HCT116 (cell line): ENCODE results near the gene RLN3. TPM values are rescaled to one million over a fixed set of nuclear protein-coding genes. Genes with fewer than 3 reads are reported as not detected.

Experiments used
- ATAC-seq: fragments of 200-7000 bp; cut with Tn5 transposase; 2 replicates; pipeline ENCODE4 v1.9.1; 2020; ENCODE audit warnings: mild to moderate bottlenecking, moderate library complexity
- BruUV-seq: library from RNA; stranded (reverse); fragments of 400-500 nt; replicated peaks from 2 replicates; lab custom pipeline; 2021; lab: Mats Ljungman, UMichigan
- CTCF ChIA-PET: fragments of 300-600 bp; sonication (Branson Sonifier 250); formaldehyde crosslinking; loops from one replicate; lab custom pipeline; 2021; ENCODE audit warnings: antibody characterized with exemption; lab: Charles Lee
- POLR2A ChIA-PET: fragments of 300-600, 350-600 bp; sonication (Branson Sonifier 250); formaldehyde crosslinking; loops from one replicate; lab custom pipeline; 2021; ENCODE audit warnings: antibody characterized with exemption; lab: Charles Lee
- RAD21 ChIA-PET, 2 experiments: fragments of 300-600 bp; sonication (Branson Sonifier 250); formaldehyde crosslinking; loops; one replicate each; lab custom pipeline; 2023; ENCODE audit warnings: low total read pairs in 2 of 2; ENCODE audit not compliant: uncharacterized antibody in 2 of 2, unreplicated experiment in 2 of 2, low non-redundant PET in 1 of 2; lab: Charles Lee
- DNase-seq: peaks from one replicate; pipeline ENCODE4 v3.0.0-alpha.2; 2010; ENCODE audit warnings: low read depth, low spot score
- H2AFZ ChIP-seq: fragments of 200-600 bp; shearing (Covaris generic), sonication (generic); 2 replicates; pipeline ENCODE4 v1.6.1; 2017; ENCODE audit warnings: low read depth, mixed run types, mixed read lengths, antibody characterized with exemption, low read length; ENCODE audit not compliant: poor library complexity, severe bottlenecking
- H3K27ac ChIP-seq: 2 replicates; pipeline ENCODE4 v1.5.1; 2012; ENCODE audit warnings: low read depth, low read length
- H3K27me3 ChIP-seq: fragments of 200-600 bp; sonication (generic); 2 replicates; pipeline ENCODE4 v1.6.1; 2016; ENCODE audit warnings: mixed run types, low read length, mixed read lengths; ENCODE audit not compliant: insufficient read depth
- H3K36me3 ChIP-seq, 2 experiments: fragments of 200-500 bp in 1 of 2; fragments of 200-600 bp in 1 of 2; sonication (Bioruptor generic) in 1 of 2; sonication (generic) in 1 of 2; 2 replicates each; pipeline versions ENCODE4 v1.5.1 to v1.6.1; 2014 to 2016; ENCODE audit warnings: low read length in 2 of 2, inconsistent platforms in 1 of 2, mixed read lengths in 1 of 2, mixed run types in 1 of 2; ENCODE audit not compliant: insufficient read depth in 2 of 2, control insufficient read depth in 1 of 2
- H3K4me1 ChIP-seq, 2 experiments: fragments of 200-600 bp in 1 of 2; sonication (generic) in 1 of 2; 2 replicates each; pipeline versions ENCODE4 v1.5.1 to v1.6.1; 2012 to 2017; ENCODE audit warnings: low read length in 2 of 2, inconsistent platforms in 1 of 2, mild to moderate bottlenecking in 1 of 2, mixed read lengths in 1 of 2, mixed run types in 1 of 2, moderate library complexity in 1 of 2; ENCODE audit not compliant: insufficient read depth in 2 of 2, control insufficient read depth in 1 of 2
- H3K4me2 ChIP-seq: fragments of 200-600 bp; sonication (generic); 2 replicates; pipeline ENCODE4 v1.6.1; 2017; ENCODE audit warnings: mixed run types, low read length, mixed read lengths
- H3K4me3 ChIP-seq, 2 experiments: fragments of 200-600 bp in 1 of 2; sonication (generic) in 1 of 2; replicated peaks in 1 of 2; 2 replicates each; pipeline ENCODE4 v1.5.1; 2011 to 2016; ENCODE audit warnings: low read length in 2 of 2, control low read depth in 1 of 2, low read depth in 1 of 2, mild to moderate bottlenecking in 1 of 2, mixed read lengths in 1 of 2, mixed run types in 1 of 2
- H3K79me2 ChIP-seq: fragments of 200-600 bp; sonication (generic); 2 replicates; pipeline ENCODE4 v1.6.1; 2017; ENCODE audit warnings: mild to moderate bottlenecking, mixed run types, low read length, moderate library complexity, mixed read lengths; ENCODE audit not compliant: insufficient read depth
- H3K9ac ChIP-seq: fragments of 200-600 bp; sonication (generic); 2 replicates; pipeline ENCODE4 v1.6.1; 2016; ENCODE audit warnings: low read length, mixed read lengths
- H3K9me2 ChIP-seq: fragments of 200-600 bp; sonication (generic), shearing (Covaris generic); 2 replicates; pipeline ENCODE4 v1.6.1; 2017; ENCODE audit warnings: mixed run types, mild to moderate bottlenecking, moderate library complexity; ENCODE audit not compliant: insufficient read depth
- H3K9me3 ChIP-seq, 2 experiments: fragments of 200-500 bp in 1 of 2; fragments of 200-600 bp in 1 of 2; sonication (Bioruptor generic) in 1 of 2; sonication (generic) in 1 of 2; 2 replicates each; pipeline ENCODE4 v1.6.1; 2014 to 2017; ENCODE audit warnings: low read length in 2 of 2, mixed read lengths in 2 of 2, inconsistent platforms in 1 of 2, low read depth in 1 of 2, mild to moderate bottlenecking in 1 of 2, mixed run types in 1 of 2, moderate library complexity in 1 of 2; ENCODE audit not compliant: control insufficient read depth in 1 of 2, insufficient read depth in 1 of 2
- H4K20me1 ChIP-seq: fragments of 200-600 bp; sonication (generic), shearing (Covaris generic); 2 replicates; pipeline ENCODE4 v1.6.1; 2017; ENCODE audit warnings: mixed run types, mild to moderate bottlenecking, moderate library complexity; ENCODE audit not compliant: insufficient read depth
- CBX3 ChIP-seq: IDR thresholded peaks from 2 replicates; pipeline ENCODE4 v1.6.1; 2012; ENCODE audit warnings: low read depth
- EGR1 ChIP-seq: IDR thresholded peaks from 2 replicates; pipeline ENCODE4 v1.6.1; 2012; ENCODE audit warnings: low read depth
- SIN3A ChIP-seq: IDR thresholded peaks from 2 replicates; pipeline ENCODE4 v1.6.1; 2012; ENCODE audit warnings: low read depth
- YY1 ChIP-seq: IDR thresholded peaks from 2 replicates; pipeline ENCODE4 v1.6.1; 2011; ENCODE audit warnings: low read length, low read depth, moderate library complexity, mild to moderate bottlenecking; ENCODE audit not compliant: insufficient replicate concordance; ENCODE audit errors: extremely low read depth
- ZNF274 ChIP-seq: fragments of 200-500 bp; sonication (Bioruptor generic); IDR thresholded peaks from 2 replicates; pipeline ENCODE4 v1.6.1; 2014; ENCODE audit warnings: mild to moderate bottlenecking, low read depth, low read length, inconsistent platforms
- intact Hi-C: fragments of 100-400 bp; cut with micrococcal nuclease; formaldehyde crosslinking; loops from 2 replicates; pipeline ENCODE4 v1.10.0; 2022
- total RNA-seq: library from RNA; stranded (reverse); gene quantifications from one replicate; pipeline ENCODE4 v1.2.1, GENCODE V29; 2021; ENCODE audit not compliant: unreplicated experiment

RLN3 gene
- total RNA-seq, 1 experiment from 2014 or later = not detected

- no peak for TF ChIP-seq YY1
- TF ChIP-seq EGR1 = no peak
Measured at GRCh38 chr19:13987101-13987890, 40.7 kb upstream of the RLN3 start (continued).

- ChIA-PET RAD21 (no interaction called here), POLR2A (interaction anchor here (0.9 kb wide), 1 partner anchor 17 kb away, joined by 3 read pairs; the partner anchor contains the start of gene RFX1), CTCF (no interaction called here)
- Histone ChIP-seq H3K79me2 (no peaks in the 10 kb centered on the region), H4K20me1 (no peaks in the 10 kb centered on the region), H3K4me1 (peaks cover 8 to 12% of the 10 kb centered on the region in 2 experiments; a peak in 3 of 4 replicates), H3K9me2 (no peaks in the 10 kb centered on the region), H3K9me3 (no peaks in the 10 kb centered on the region), H3K27ac (no peak overlapping the region), H3K4me2 (no peak overlapping the region)
- ATAC-seq (no peak), DNase-seq (no peak)
- no TSS peak for BruUV-seq
- TF ChIP-seq ZNF274 (no peak), YY1 (no peak)
- TF ChIP-seq, all 23 proteins: peak for 0
- Histone ChIP-seq H3K27me3 (no peaks in the 10 kb centered on the region), H3K9ac (no peak overlapping the region), H3K4me3 (no peak overlapping the region), H3K36me3 (peaks cover 4 to 6% of the 10 kb centered on the region in 2 experiments; a peak in 1 of 4 replicates), H2AFZ (no peak overlapping the region)
- intact Hi-C loops = no loop called here
Measured at GRCh38 chr19:13989487-13989886, 38.5 kb upstream of the RLN3 start.

GRCh38 chr19:13990085-13990484 is 37.9 kb upstream of the RLN3 start:
- no peak overlapping the region for H3K9ac ChIP-seq
- no peaks in the 10 kb centered on the region for H3K9me2 ChIP-seq
- H3K36me3 ChIP-seq = peaks cover 4 to 6% of the 10 kb centered on the region in 2 experiments; a peak in 1 of 4 replicates
- ATAC-seq = no peak
- H3K9me3 ChIP-seq = no peaks in the 10 kb centered on the region
- H3K27ac ChIP-seq = no peak overlapping the region
- POLR2A ChIA-PET = interaction anchor here (0.9 kb wide), 1 partner anchor 16 kb away, joined by 3 read pairs; the partner anchor contains the start of gene RFX1
- H4K20me1 ChIP-seq = no peaks in the 10 kb centered on the region
- peaks cover 8 to 12% of the 10 kb centered on the region in 2 experiments; a peak in 3 of 4 replicates for H3K4me1 ChIP-seq
- DNase-seq = no peak
- TF ChIP-seq CBX3 (no peak), SIN3A (no peak)
- TF ChIP-seq, all 23 proteins: peak for 0
- no TSS peak for BruUV-seq
- Histone ChIP-seq H3K4me3 (no peak overlapping the region), H2AFZ (no peak overlapping the region), H3K4me2 (no peak overlapping the region), H3K27me3 (no peaks in the 10 kb centered on the region), H3K79me2 (no peaks in the 10 kb centered on the region)
- intact Hi-C loops = no loop called here
- CTCF ChIA-PET = no interaction called here
- RAD21 ChIA-PET = no interaction called here
